Measurements from ENCODE around the gene ZNF91.
"Not testable (repeated sequence)": the region's sequence is repeated elsewhere in the genome, so short reads cannot be mapped to it uniquely, and the experiment has no call there.

The ZNF91 gene
- 298 to 320 reads per million in 2 donors for total RNA-seq

DNA sequence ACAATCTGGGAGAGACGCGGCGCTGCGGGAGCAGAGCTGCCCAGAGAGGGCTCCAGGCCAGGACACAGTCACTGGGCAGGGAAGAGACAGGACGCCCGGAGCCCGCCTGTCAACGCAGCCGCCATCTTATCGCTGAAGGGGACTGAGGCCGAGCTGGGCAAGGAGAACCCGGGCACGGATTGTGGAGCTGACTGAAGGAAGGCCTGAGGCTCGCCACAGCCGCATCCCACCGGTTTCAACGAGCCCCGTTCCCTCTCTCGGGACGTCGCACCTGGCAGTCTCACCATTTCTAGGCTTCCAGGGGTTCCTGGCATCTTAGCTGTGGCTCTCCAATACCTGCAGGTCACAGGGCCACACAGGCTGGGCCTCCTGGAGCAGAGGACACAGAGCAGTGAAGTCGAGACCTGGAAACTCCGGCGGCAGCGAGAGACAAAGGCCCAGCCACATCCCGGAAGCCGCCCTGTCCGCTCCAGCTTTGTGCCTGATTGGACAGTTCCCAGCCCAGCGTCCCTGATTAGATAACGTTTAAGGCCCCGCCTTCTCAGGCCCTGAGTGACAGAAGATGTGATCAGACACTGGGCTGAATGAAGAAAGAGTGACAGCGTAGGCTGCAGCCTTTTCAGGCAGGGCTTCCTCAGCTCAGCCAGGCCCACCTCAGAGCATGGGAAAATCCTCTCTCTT, at the start of gene ZNF91:
Gene ZNF91, minus strand, starts transcription at position 431 of the 681 bp plus-strand sequence. Its CDS starts 117 bp downstream, at position 314.
- peak; percentile 62 for DNase-seq

DNA sequence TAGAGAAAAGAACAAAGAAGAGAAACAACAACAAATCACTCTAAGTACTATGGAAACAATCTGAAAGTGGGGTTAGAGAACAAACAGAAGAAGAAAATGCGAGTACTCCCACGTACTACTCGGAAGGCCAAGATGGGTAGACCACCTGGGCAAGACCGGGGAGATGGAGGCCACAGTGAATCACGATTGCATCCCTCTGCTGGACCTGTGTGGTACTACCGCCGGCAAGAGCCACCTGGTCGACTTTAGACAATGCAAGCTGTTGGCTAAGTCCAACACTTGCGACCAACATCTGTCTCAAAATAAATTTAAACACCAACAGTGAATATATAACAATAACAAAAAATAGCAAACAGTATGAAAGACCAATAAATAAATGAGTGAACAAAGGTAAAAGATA, 45.5 kb upstream of the ZNF91 start:
- DNase-seq, result no peak

DNA sequence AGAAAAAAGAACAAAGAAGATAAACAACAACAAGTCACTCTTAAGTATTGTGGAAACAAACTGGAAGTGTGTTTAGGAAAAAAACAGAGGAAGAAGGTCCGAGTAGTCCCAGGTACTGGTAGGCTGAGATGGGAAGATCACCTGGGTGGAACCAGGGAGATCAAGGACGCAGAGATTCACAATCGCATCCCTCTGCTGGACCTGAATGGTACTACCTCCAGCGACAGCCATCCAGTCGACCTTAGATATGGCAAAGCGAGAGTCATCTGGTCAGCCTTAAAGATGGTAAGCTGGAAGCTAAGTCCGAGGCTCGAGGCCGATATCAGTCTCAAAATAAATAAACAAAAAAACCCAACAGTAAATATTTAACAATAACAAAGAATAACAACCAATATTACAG, 44.9 kb upstream of the ZNF91 start:
- DNase-seq, result no peak

DNA sequence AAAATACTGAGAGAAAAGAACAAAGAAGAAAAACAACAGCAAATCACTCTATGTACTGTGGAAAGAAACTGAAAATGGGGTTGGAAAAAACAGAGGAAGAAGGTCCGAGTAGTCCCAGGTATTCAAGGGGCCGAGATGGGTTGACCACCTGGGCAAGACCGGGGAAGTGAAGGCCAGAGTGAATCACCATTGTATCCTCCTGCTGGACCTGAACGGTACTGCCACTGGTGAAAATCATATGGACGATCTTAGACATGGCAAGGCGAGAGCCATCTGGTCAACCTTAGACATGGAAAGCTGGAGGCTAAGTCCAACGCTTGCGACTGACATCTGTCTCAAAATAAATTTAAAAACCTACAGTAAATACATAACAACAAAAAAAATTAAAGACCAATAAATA, 44.4 kb upstream of the ZNF91 start:
- DNase-seq, result no peak

DNA sequence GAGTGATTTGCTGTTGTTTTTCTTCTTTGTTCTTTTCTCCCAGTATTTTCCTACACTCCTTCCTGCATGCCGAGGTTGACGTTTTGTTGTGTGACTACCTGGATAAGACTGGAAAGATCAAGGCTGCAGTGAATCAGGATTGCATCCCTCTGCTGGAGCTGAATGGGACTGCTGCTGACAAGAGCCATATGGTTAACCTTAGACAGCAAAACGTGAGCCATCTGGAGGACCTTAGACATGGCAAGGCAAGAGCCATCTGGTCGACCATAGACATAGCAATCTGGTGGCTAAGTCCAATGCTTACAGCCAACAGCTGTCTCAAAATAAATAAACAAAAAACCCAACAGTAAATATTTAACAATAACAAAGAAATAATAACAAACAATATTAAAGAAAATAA, 42.6 kb upstream of the ZNF91 start:
- no peak for DNase-seq

DNA sequence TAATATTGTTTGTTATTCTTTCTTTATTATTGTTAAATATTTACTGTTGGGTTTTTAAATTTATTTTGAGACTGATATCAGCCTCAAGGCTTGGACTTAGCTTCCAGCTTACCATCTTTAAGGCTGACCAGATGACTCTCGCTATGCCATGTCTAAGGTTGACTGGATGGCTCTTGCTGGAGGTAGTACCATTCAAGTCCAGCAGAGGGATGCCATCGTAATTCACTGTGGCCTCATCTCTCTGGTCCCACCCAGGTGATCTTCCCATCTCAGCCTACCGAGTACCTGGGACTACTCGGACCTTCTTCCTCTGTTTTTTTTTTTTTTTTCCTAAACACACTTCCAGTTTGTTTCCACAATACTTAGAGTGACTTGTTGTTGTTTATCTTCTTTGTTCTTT, 41.7 kb upstream of the ZNF91 start:
- DNase-seq, result no peak

DNA sequence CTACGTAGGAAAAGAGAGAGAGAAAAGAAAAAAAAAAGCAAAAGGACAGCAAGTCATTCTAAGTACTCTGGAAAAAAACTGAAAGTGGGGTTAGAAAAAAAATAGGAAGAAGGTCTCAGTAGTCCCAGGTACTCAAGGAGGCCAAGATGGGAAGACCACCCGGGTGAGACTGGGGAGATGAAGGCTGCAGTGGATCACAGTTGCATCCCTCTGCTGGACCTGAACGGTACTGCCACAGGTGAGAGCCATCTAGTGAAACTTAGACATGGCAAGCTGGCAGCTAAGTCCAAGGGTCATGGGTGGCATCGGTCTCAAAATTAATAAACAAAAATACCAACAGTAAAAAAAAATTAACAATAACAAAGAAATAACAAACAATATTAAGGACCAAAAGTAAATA, 41.0 kb upstream of the ZNF91 start:
- no peak for DNase-seq

DNA sequence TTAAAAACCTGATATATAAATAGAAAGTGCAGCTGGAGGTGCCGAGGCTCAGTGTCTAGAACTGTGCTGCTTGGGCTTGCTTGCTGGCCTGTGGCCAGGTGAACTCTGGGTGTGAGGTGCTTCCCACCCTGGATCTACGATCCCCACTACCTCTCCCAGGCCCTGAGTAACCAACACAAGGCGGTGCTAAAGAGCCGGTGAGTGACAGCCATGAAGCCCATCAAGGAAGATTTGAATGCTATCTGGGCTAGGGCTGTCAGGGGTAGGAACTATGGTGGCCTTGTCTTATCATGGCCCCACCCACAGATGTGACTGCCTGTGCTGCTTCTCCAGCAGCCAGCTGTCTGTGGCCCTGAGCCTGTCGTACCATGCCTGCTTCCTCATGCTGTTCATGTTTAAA, 25.6 kb upstream of the ZNF91 start:
- no peak for DNase-seq

DNA sequence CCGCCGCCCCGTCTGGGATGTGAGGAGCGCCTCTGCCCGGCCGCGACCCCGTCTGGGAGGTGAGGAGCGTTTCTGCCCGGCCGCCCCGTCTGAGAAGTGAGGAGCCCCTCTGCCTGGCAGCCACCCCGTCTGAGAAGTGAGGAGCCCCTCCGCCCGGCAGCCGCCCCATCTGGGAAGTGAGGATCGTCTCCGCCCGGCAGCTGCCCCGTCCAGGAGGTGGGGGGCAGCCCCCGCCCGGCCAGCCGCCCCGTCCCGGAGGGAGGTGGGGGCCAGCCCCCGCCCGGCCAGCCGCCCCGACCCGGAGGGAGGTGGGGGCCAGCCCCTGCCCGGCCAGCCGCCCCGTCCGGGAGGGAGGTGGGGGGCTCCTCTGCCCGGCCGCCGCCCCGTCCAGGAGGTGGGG, 24.0 kb upstream of the ZNF91 start:
- DNase-seq, result peak; percentile 7

DNA sequence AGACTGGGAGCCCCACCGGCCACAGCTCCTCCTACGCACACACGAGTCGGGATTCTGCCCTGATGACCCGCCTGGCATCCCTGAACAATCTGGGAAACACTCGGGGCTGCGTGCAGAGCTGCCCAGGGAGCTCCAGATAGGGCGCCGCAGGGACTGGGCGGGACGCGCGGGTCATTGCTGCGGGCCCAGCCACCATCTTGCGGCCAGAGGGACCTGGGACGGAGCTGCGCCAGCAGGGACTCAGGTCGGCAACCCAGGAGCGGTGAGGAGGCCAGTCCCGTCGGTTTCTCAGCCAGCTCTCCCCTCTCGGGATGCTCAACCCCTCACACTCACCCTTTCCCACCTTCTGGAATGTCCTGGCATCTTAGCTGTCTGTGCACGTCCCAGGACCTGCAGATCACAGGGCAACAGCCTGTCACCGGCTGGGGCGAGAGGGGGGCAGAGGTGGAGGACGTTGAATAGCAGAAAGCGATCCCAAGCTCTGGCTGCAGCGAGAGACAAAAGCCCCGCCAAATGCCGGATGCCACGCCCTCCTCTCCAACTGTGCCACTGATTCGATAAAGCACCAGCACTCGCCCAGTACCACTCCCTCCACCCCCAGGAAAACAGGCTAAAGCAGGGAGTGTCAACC, 20.4 kb upstream of the ZNF91 start:
- DNase-seq, result no peak

DNA sequence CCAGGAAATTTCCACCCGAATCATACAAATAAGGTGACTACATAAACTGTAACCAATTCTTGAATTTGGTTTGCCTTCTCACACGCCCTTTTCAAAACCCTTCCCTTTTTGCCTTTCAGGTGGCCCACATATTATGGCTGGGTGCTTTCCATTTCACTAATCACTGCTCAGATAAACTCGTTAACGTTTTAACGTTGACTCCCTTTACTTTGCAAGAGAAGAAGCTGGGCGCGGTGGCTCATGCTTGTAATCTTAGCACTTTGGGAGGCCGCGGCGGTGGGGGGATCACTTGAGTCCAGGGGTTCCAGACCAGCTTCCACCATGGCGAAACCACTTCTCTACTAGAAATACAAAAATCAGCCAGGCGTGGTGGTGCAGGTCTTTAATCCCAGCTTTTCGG, 19.8 kb upstream of the ZNF91 start:
- DNase-seq, result no peak

DNA sequence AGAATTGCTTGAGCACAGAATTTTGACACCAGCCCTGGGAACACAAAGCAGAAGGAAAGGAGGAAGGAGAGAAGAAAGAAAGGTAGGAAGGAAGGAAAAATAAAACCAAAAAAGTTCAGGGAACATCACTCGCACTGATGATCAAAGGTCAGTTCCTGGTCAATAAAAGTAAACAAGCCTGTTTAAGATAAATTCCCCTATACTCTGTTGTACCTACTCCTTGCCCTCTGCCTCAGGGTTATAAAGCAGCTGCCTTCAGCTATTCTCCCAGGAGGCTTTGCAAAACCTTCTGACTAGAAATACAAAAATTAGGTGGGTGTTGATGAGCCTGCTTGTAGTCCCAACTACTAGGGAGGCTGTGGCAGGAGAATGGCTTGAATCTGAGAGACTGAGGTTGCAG, 14.9 kb upstream of the ZNF91 start:
- DNase-seq, result no peak

DNA sequence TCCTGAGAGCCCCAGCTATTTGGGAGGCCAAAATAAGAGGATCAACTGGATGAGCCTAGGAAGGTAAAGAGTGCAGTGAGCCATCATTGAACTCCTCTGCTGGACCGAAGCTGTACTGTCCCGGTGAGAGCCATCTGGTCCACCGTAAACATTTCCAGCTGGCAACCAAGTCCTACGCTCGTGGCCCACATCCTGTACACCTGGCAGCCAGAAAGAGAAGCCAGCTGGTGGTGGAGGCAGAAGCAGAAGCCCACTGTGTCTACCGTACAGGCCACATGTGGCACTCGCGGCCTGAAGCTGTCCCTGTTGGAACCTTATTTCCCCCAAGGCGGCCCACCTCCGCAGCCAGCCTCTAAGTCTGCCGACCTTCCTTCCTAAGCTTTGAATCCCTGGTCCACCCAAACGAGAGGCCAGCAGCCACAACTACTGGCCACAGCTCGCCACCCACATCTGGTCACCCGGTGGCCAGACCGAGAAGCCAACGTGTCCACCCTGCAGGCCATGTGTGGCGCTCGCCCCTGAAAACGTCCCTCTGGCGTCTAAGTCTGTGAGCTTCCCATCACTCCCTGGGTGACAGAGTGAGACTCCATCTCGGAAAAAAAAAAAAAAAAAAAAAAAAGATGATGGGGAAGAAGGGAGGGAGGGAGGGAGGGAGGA, 14.2 kb upstream of the ZNF91 start:
- DNase-seq, result no peak

DNA sequence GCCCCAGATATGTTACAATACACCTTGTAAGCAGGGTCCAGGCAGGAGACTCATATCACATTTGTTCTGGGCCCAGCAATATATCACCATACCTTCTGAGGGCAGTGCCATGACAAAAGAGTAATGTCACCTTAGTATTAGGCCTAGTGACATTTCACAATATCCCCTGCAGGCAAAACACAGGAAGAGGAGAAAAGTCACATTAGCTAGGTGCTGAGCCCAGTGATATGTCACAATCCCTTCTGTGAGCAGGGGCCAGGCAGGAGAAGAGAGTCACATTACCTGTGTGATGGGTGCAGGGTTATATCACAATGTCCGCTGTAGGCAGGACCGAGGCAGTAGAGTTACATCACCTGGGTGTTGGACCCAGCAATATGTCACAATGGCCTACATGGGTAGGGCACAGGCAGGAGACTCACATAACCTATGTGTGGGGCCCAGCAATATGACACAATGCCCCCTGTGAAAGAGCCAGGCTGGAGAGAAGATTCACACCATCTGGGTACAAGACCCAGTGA, 12.4 kb upstream of the ZNF91 start:
- DNase-seq, result no peak

DNA sequence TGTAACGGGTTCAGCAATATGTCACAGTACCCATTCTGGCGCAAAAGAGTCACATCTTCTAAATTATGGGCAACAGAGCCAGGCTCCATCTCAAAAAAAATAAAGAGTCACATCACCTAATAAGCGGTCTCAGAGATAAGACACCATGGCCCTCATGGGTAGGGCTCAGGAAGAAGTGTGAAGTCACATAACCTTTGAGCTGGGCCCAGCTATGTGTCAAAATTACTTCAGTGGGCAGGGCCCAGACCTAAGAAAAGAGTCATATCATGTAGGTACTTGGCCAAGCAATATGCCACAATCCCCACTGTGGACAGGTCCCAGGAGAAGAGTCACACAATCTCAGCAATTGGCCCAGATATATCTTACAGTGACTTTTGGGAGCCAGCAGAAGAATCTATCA, 11.4 kb upstream of the ZNF91 start:
- DNase-seq, result no peak

DNA sequence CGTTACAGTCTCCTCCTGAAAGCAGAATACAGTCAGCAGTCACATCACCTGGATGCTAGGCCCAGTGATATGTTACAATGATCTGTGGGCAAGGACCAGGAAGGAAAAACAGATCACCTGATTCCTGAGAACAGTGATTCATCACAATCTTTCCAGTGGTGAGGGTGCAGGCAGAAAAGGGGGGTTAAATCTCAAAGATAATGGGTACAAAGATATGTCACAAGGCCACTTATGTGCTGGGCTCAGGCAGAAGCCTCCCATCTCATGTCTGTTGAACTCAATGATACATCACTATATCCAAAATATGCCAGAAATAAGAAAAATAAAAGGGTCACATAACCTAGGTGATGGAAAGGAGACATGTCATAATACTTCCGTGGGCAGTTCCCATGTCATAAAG, 10.8 kb upstream of the ZNF91 start:
- no peak for DNase-seq

DNA sequence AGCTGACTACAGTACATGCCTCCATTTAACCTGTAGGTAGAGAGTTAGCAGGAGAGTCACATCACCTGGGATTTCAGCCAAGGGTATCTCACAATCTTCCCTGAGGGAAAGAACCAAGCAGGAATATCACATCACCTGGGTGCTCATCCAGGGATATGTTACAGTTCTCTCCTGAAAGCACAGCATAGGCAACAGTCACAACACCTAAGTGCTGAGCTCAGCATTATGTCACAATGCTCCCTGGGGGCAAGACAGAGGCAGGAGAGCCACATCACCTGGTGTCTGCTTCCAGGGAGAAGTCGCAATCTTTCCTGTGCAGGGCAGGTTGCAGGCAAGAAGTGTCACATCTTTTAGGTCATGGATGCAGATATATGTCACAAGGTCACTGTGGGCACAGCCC, 9.4 kb upstream of the ZNF91 start:
- no peak for DNase-seq

DNA sequence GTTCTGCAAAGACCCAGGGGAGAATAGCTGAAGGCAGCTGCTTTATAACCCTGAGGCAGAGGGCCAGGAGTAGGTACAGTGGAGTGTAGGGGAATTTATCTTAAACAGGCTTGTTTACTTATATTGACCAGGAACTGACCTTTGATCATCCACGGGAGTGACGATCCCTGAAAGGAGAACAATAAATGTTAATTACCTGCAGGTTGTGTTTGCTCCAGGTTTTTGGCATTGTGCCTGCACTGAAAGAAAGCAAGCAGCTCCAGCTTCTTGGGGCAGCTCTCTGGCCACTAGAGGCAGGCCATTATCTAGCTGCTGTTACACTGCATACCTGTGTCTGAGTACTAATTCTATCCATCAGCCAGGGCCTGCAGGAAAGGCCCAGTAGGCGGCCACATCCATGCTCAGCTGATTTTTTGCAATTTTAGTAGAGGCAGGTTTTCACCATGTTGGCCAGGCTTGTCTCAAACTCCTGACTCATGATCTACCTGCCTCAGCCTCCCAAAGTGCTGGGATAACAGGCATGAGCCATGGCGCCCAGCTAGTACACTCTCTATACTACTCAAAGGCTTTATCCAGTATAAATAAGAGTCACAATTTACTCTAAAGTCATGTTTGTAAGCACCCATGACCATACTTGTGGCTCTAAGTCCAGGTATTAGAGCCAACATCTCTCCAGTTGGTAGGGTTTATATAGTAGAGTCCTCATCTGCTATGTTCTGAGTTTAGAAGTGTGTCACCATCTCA, 8.5 kb upstream of the ZNF91 start:
- DNase-seq, result no peak

DNA sequence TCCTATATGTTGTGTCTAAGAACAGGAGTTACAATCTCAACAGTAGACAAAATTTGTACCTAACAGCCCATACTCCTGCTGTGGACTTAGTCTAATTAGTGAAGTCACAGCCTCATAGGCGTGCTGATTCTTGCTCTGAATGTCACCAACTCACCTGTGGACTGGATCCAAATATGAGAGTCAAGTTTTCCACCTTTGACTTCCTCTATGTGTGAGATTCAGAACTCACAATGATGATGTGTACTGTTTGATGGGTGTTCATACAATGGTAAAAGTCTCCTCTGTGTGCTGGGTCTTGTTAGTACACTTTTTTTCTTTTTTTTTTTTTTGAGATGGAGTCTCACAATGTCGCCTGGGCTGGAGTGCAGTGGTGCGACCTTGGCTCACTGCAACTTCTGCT, 7.8 kb upstream of the ZNF91 start:
- no peak for DNase-seq

DNA sequence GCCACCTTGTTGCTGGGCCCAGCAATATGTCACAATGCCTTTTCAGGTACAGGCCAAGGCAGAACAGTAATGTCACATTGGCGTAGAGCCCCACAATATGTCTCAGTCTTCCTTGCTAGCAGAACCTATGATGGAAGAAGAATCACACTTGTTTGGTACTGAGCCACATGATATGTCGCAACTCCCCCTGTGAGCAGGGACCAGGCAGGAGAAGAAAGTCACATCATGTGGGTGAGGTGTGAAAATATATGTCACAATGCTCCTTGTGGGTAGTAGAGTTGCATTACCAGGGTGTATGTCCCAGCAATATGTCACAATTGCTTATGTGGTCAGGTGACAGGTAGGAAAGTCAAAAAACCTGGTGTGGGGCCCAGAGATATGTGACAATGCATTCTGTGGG, 7.1 kb upstream of the ZNF91 start:
- DNase-seq, result no peak

DNA sequence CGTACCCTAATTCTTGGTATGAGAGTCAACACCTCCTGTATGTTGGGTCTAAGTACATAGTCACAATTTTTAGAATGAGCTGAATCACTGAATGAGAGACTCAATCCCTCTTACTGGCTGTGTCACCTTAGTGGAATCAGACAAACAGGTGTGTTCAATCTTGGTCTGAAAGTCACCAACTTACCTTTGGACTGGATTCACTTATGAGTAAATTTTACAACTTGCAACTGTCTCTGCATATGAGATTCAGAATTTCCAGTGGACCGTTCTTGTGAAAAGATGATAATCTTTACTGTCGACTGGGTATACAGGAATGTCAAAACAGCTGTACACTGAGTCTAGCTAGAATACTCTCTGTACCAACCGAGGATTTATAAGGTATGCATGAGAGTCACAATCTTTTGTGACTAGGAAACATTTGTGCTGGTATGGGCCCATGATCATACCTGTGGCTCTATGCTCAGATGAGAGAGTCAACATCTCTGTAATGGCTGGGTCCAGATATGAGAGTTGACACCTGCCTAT, 5.9 kb upstream of the ZNF91 start:
- no peak for DNase-seq

DNA sequence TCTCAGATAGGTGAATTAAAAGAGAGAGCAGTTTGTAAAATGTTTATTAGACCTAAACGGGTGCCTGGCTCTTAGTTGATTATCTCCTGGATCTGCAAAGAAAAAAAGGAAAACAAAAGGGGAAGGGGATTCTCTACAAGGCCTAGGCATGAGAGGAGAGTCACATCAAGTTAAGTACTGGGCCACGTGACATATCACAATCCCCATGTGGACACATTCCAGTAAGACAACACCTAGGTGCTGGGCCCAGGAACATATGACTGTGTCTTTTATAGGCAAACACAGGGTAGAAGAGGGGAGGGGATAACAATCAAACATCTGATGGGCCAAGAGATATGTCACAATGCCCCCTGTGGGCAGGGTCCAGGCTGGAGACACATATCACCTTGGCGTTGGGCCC, 4.2 kb upstream of the ZNF91 start:
- no peak for DNase-seq

DNA sequence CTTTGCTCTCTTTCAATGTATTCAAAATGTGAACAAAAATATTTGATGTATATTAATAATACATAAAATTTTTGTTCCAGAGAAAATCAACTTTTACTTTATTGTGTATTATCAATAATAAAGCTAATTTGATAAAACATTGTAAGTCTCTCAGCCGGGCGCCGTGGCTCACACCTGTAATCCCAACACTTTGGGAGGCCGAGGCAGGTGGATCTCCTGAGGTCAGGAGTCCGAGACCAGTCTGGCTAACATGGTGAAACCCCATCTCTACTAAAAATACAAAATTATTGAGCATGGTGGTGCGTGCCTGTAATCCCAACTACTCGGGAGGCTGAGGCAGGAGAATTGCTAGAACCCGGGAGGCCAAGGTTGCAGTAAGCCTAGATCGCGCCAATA, 449 bp upstream of the ZNF91 start:
- DNase-seq, result not testable (repeated sequence)

Measured in activated gamma-delta T cell (primary cell).